CD4-positive, alpha-beta T cell (primary cell): Measurements from ENCODE around the gene APOBEC4. TPM values are rescaled to one million over a fixed set of nuclear protein-coding genes. Genes with fewer than 3 reads are reported as not detected.

Experiments used
- ATAC-seq: fragments of 200-7000 bp; cut with Tn5 transposase; one replicate; pipeline ENCODE4 v1.10.0; 2022; ENCODE audit warnings: mild to moderate bottlenecking; ENCODE audit not compliant: poor library complexity
- CTCF ChIA-PET: fragments of 350-600 bp; sonication (Branson Sonifier 250); formaldehyde crosslinking; loops from one replicate; lab custom pipeline; 2021; ENCODE audit warnings: antibody characterized with exemption, inconsistent platforms; lab: Charles Lee
- POLR2A ChIA-PET: fragments of 350-600 bp; sonication (Branson Sonifier 250); formaldehyde crosslinking; loops from one replicate; lab custom pipeline; 2021; ENCODE audit warnings: antibody characterized with exemption, inconsistent platforms; lab: Charles Lee
- DNase-seq, 14 experiments: peaks; one replicate each; pipeline ENCODE4 v3.0.0-alpha.2; 2013 to 2020; ENCODE audit warnings: mixed read lengths in 2 of 14
- H3K27ac ChIP-seq, 2 donors: one replicate each; pipeline versions ENCODE4 v1.5.1 to v1.7.0; 2013; ENCODE audit warnings: low read length in 2 of 2, low read depth in 1 of 2, mild to moderate bottlenecking in 1 of 2
- H3K27me3 ChIP-seq, 2 experiments: 1 replicate in 1 of 2; 2 replicates in 1 of 2; pipeline versions ENCODE4 v1.6.1 to v1.7.0; 2013; ENCODE audit warnings: low read length in 2 of 2, control low read depth in 1 of 2, mild to moderate bottlenecking in 1 of 2, moderate library complexity in 1 of 2; ENCODE audit not compliant: insufficient read depth in 2 of 2, control insufficient read depth in 1 of 2
- H3K36me3 ChIP-seq: one replicate; pipeline ENCODE4 v1.6.1; 2013; ENCODE audit warnings: low read length, control low read depth; ENCODE audit not compliant: insufficient read depth
- H3K4me1 ChIP-seq: one replicate; pipeline ENCODE4 v1.6.1; 2013; ENCODE audit warnings: low read length, control low read depth; ENCODE audit not compliant: insufficient read depth
- H3K4me3 ChIP-seq: one replicate; pipeline ENCODE4 v1.5.1; 2013; ENCODE audit warnings: mild to moderate bottlenecking, low read length, moderate library complexity
- H3K9me3 ChIP-seq, 2 experiments: 1 replicate in 1 of 2; 2 replicates in 1 of 2; pipeline versions ENCODE4 v1.6.1 to v1.7.0; 2013; ENCODE audit warnings: low read length in 2 of 2, mild to moderate bottlenecking in 2 of 2, control low read depth in 1 of 2, moderate library complexity in 1 of 2; ENCODE audit not compliant: control insufficient read depth in 1 of 2, insufficient read depth in 1 of 2
- H3K27ac Mint-ChIP-seq: one replicate; pipeline ENCODE4 v1.8.0; 2020; ENCODE audit warnings: mixed read lengths
- H3K27me3 Mint-ChIP-seq: one replicate; pipeline ENCODE4 v1.8.0; 2021; ENCODE audit warnings: mixed read lengths
- H3K36me3 Mint-ChIP-seq: one replicate; pipeline ENCODE4 v1.8.0; 2021; ENCODE audit warnings: low read depth, mixed read lengths
- H3K4me1 Mint-ChIP-seq: one replicate; pipeline ENCODE4 v1.8.0; 2021; ENCODE audit warnings: low read depth, mixed read lengths
- H3K4me3 Mint-ChIP-seq: one replicate; pipeline ENCODE4 v1.8.0; 2020; ENCODE audit warnings: mild to moderate bottlenecking, mixed read lengths
- H3K9me3 Mint-ChIP-seq: one replicate; pipeline ENCODE4 v1.8.0; 2020; ENCODE audit warnings: mixed read lengths
- CTCF ChIP-seq: fragments of 200-600 bp; IDR thresholded peaks from one replicate; pipeline ENCODE4 v1.8.0; 2022; ENCODE audit warnings: antibody characterized with exemption, mild to moderate bottlenecking
- intact Hi-C, 2 experiments: fragments of 100-400 bp; cut with DNase I in 1 of 2; cut with micrococcal nuclease in 1 of 2; formaldehyde crosslinking; loops; one replicate each; pipeline versions ENCODE4 v1.15.1 to v1.9.0; 2023 to 2025; cut with DNase I, micrococcal nuclease
- total RNA-seq, 174 experiments: library from RNA in 2 of 174; stranded (reverse) in 2 of 174; gene quantifications; one replicate each; pipeline ENCODE4 v1.2.3 and lab custom pipeline; 2021 to 2026

APOBEC4 gene
- total RNA-seq, 2 experiments from 2014 or later, result not detected

- Histone ChIP-seq H3K4me1 (peaks cover 21% of the 10 kb centered on the region), H3K9me3 (no peaks in the 10 kb centered on the region), H3K36me3 (peaks cover 21% of the 10 kb centered on the region), H3K4me3 (peak overlapping the region; percentile 93), H3K27ac (peak overlapping the region; percentile 61 to 86), H3K27me3 (no peaks in the 10 kb centered on the region)
- H3K27ac Mint-ChIP-seq, result peak overlapping the region; percentile 94
- H3K4me1 Mint-ChIP-seq, result peaks cover 57% of the 10 kb centered on the region
- H3K36me3 Mint-ChIP-seq, result peaks cover 36% of the 10 kb centered on the region
- H3K4me3 Mint-ChIP-seq, result peak overlapping the region; percentile 100
- no peak for TF ChIP-seq CTCF
- ATAC-seq (no peak), DNase-seq (peak in 7 of 14 experiments; percentile 7 to 46 (median 13))
- H3K27me3 Mint-ChIP-seq, result no peaks in the 10 kb centered on the region
- CTCF ChIA-PET, result interaction anchor here (1.2 kb wide), 1 partner anchor 281 kb away, joined by 4 read pairs; no protein-coding TSS in a partner anchor
- intact Hi-C loops, result loop anchor here (2.0 to 10.0 kb wide), 8 partner anchors 20 to 1600 kb away; partner anchors contain the start of genes EDEM3 (in 1 of the 2), RGS16 (in 1 of the 2), RNF2 (in 1 of the 2) and SWT1 (in 1 of the 2)
- no peaks in the 10 kb centered on the region for H3K9me3 Mint-ChIP-seq
- POLR2A ChIA-PET, result interaction anchor here (0.9 to 1.4 kb wide), 3 partner anchors 20 to 165 kb away, joined by 3 to 4 read pairs (median 3); no protein-coding TSS in a partner anchor
Measured at GRCh38 chr1:183635099-183635605, 18.0 kb downstream of the APOBEC4 start.

GRCh38 chr1:183634429-183635065 lies 18.6 kb downstream of the APOBEC4 start:
- POLR2A ChIA-PET, result interaction anchor here (0.6 to 2.4 kb wide), 9 partner anchors 9 to 417 kb away, joined by 3 to 12 read pairs (median 4); partner anchors contain the start of genes APOBEC4, SMG7 and TSEN15
- H3K27ac ChIP-seq, result peak overlapping the region; percentile 61 to 86
- intact Hi-C loops, result loop anchor here (2.0 to 10.0 kb wide), 10 partner anchors 20 to 1600 kb away; partner anchors contain the start of genes EDEM3 (in 1 of the 2), RGS16 (in 1 of the 2), RNF2 (in 1 of the 2) and SWT1 (in 1 of the 2)
- DNase-seq (peak in 3 of 14 experiments; percentile 21 to 31 (median 23)), ATAC-seq (no peak)
- Mint-ChIP-seq H3K27ac (peak overlapping the region; percentile 94), H3K36me3 (peaks cover 42% of the 10 kb centered on the region), H3K27me3 (no peaks in the 10 kb centered on the region), H3K9me3 (no peaks in the 10 kb centered on the region), H3K4me3 (peak overlapping the region; percentile 91), H3K4me1 (peaks cover 63% of the 10 kb centered on the region)
- peaks cover 21% of the 10 kb centered on the region for H3K4me1 ChIP-seq
- H3K27me3 ChIP-seq, result no peaks in the 10 kb centered on the region
- H3K9me3 ChIP-seq, result no peaks in the 10 kb centered on the region
- CTCF ChIA-PET, result interaction anchor here (0.8 to 1.7 kb wide), 5 partner anchors 9 to 282 kb away, joined by 4 to 9 read pairs (median 4); no protein-coding TSS in a partner anchor
- TF ChIP-seq CTCF, result no peak
- H3K4me3 ChIP-seq, result peak overlapping the region; percentile 93
- H3K36me3 ChIP-seq, result peaks cover 27% of the 10 kb centered on the region

- H3K4me1 Mint-ChIP-seq, result peaks cover 70% of the 10 kb centered on the region
- H3K27me3 Mint-ChIP-seq, result no peaks in the 10 kb centered on the region
- peak in 4 of 14 experiments; percentile 46 to 82 (median 78) for DNase-seq
- H3K9me3 ChIP-seq, result no peaks in the 10 kb centered on the region
- peak overlapping the region in 1 of 2 donors; percentile 27 for H3K27ac ChIP-seq
- ATAC-seq, result peak; percentile 42
- peak overlapping the region; percentile 93 for H3K4me3 ChIP-seq
- TF ChIP-seq CTCF, result peak; percentile 69
- ChIA-PET CTCF (interaction anchor here (0.7 to 1.7 kb wide), 7 partner anchors 9 to 282 kb away, joined by 3 to 9 read pairs (median 4); no protein-coding TSS in a partner anchor), POLR2A (interaction anchor here (0.9 to 2.4 kb wide), 8 partner anchors 8 to 418 kb away, joined by 3 to 12 read pairs (median 4); partner anchors contain the start of genes APOBEC4, SMG7 and TSEN15)
- H3K36me3 ChIP-seq, result peaks cover 34% of the 10 kb centered on the region
- peaks cover 22% of the 10 kb centered on the region for H3K4me1 ChIP-seq
- peak overlapping the region; percentile 94 for H3K27ac Mint-ChIP-seq
- no peaks in the 10 kb centered on the region for H3K27me3 ChIP-seq
- peak overlapping the region; percentile 91 for H3K4me3 Mint-ChIP-seq
- intact Hi-C loops, result loop anchor here (2.0 to 10.0 kb wide), 8 partner anchors 21 to 1599 kb away; partner anchors contain the start of genes EDEM3 (in 1 of the 2), RNF2 (in 1 of the 2), SWT1 (in 1 of the 2) and TRMT1L (in 1 of the 2)
- peaks cover 50% of the 10 kb centered on the region for H3K36me3 Mint-ChIP-seq
- no peaks in the 10 kb centered on the region for H3K9me3 Mint-ChIP-seq
Measured at GRCh38 chr1:183633676-183634343, 19.3 kb downstream of the APOBEC4 start.
